Endodermal cell (in vitro differentiated cells): ENCODE data around the gene EFNA2. TPM values are rescaled to one million over a fixed set of nuclear protein-coding genes. Genes with fewer than 3 reads are reported as not detected.

Experiments
- DNase-seq: peaks from one replicate; pipeline ENCODE4 v3.0.0-alpha.2; 2017
- H3K27ac ChIP-seq: 2 replicates; pipeline ENCODE4 v1.5.1; 2013; ENCODE audit warnings: mild to moderate bottlenecking, low read depth, low read length, moderate library complexity
- H3K27me3 ChIP-seq: 2 replicates; pipeline ENCODE4 v1.6.1; 2013; ENCODE audit warnings: mild to moderate bottlenecking, low read length, moderate library complexity; ENCODE audit not compliant: insufficient read depth, control insufficient read depth, poor library complexity, severe bottlenecking
- H3K36me3 ChIP-seq: 2 replicates; pipeline ENCODE4 v1.7.0; 2013; ENCODE audit warnings: mild to moderate bottlenecking, low read length, moderate library complexity; ENCODE audit not compliant: control insufficient read depth, insufficient read depth
- H3K4me1 ChIP-seq: one replicate; pipeline ENCODE4 v1.7.0; 2013; ENCODE audit warnings: low read length; ENCODE audit not compliant: control insufficient read depth, insufficient read depth
- H3K4me3 ChIP-seq: 2 replicates; pipeline ENCODE4 v1.5.1; 2013; ENCODE audit warnings: mild to moderate bottlenecking, low read length, moderate library complexity
- H3K9ac ChIP-seq: 2 replicates; pipeline ENCODE4 v1.6.1; 2013; ENCODE audit warnings: mild to moderate bottlenecking, low read length, moderate library complexity; ENCODE audit not compliant: poor library complexity, severe bottlenecking; ENCODE audit errors: extremely low read depth
- H3K9me3 ChIP-seq: 2 replicates; pipeline ENCODE4 v1.6.1; 2013; ENCODE audit warnings: mild to moderate bottlenecking, low read length, moderate library complexity; ENCODE audit not compliant: control insufficient read depth
- H3K27ac Mint-ChIP-seq: 2 replicates; pipeline ENCODE4 v1.8.0; 2020; ENCODE audit warnings: mixed read lengths
- H3K27me3 Mint-ChIP-seq: 2 replicates; pipeline ENCODE4 v1.8.0; 2021; ENCODE audit warnings: mild to moderate bottlenecking, mixed read lengths; ENCODE audit not compliant: insufficient read depth
- H3K36me3 Mint-ChIP-seq: 2 replicates; pipeline ENCODE4 v1.8.0; 2020; ENCODE audit warnings: low read depth, mixed read lengths
- H3K4me1 Mint-ChIP-seq: 2 replicates; pipeline ENCODE4 v1.8.0; 2020; ENCODE audit warnings: mixed read lengths
- H3K4me3 Mint-ChIP-seq: 2 replicates; pipeline ENCODE4 v1.8.0; 2020; ENCODE audit warnings: mild to moderate bottlenecking, moderate library complexity, mixed read lengths
- H3K9me3 Mint-ChIP-seq: 2 replicates; pipeline ENCODE4 v1.8.0; 2020; ENCODE audit warnings: mild to moderate bottlenecking, mixed read lengths
- WGBS, 2 experiments: methylation state at CpG; one replicate each; pipeline versions ENCODE4 v1.1.5 to v1.1.7; 2013; ENCODE audit warnings: missing lambda C conversion rate in 2 of 2, mixed read lengths in 1 of 2; ENCODE audit not compliant: insufficient coverage in 1 of 2, insufficient read length in 1 of 2; 5-methylcytosine and 5-hydroxymethylcytosine counted together
- total RNA-seq, 2 donors: library from RNA; stranded (reverse); fragmentation: NEBNext Ultra II Directional in 1 of 2; extraction: Animal tissue kit (Norgen Biotek cat#: 25700) in 1 of 2; gene quantifications; 2 replicates in 1 of 2; 3 replicates in 1 of 2; pipeline ENCODE4 v1.2.1, GENCODE V29; 2021
- TF ChIP-seq, protein P1 (sequence below): fragments of 200-600 bp; sonication (generic); conservative IDR thresholded peaks from 2 replicates; pipeline ENCODE4 v1.5.0; 2021; ENCODE audit warnings: antibody characterized with exemption, mild to moderate bottlenecking

EFNA2 gene
- total RNA-seq, 2 donors from 2014 or later: 28.6 to 30.7 TPM

GRCh38 chr19:1349211-1349610 is 63.5 kb downstream of the EFNA2 start:
- H3K4me3 ChIP-seq: no peak overlapping the region
- no peaks in the 10 kb centered on the region for H3K4me1 Mint-ChIP-seq
- H3K4me3 Mint-ChIP-seq: no peak overlapping the region
- H3K27me3 Mint-ChIP-seq: no peaks in the 10 kb centered on the region
- no peak overlapping the region for H3K27ac ChIP-seq
- no peak for DNase-seq
- H3K9me3 ChIP-seq: no peaks in the 10 kb centered on the region
- no peaks in the 10 kb centered on the region for H3K4me1 ChIP-seq
- H3K36me3 Mint-ChIP-seq: no peaks in the 10 kb centered on the region
- WGBS, 2 experiments: 88 to 94% methylated on average over 17 to 18 of the region's 18 CpGs
- H3K27ac Mint-ChIP-seq: no peak overlapping the region
- H3K9ac ChIP-seq: no peak overlapping the region
- TF ChIP-seq, protein P1, sequence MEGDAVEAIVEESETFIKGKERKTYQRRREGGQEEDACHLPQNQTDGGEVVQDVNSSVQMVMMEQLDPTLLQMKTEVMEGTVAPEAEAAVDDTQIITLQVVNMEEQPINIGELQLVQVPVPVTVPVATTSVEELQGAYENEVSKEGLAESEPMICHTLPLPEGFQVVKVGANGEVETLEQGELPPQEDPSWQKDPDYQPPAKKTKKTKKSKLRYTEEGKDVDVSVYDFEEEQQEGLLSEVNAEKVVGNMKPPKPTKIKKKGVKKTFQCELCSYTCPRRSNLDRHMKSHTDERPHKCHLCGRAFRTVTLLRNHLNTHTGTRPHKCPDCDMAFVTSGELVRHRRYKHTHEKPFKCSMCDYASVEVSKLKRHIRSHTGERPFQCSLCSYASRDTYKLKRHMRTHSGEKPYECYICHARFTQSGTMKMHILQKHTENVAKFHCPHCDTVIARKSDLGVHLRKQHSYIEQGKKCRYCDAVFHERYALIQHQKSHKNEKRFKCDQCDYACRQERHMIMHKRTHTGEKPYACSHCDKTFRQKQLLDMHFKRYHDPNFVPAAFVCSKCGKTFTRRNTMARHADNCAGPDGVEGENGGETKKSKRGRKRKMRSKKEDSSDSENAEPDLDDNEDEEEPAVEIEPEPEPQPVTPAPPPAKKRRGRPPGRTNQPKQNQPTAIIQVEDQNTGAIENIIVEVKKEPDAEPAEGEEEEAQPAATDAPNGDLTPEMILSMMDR: no peak
- no peaks in the 10 kb centered on the region for H3K36me3 ChIP-seq
- no peaks in the 10 kb centered on the region for H3K9me3 Mint-ChIP-seq
- H3K27me3 ChIP-seq: no peaks in the 10 kb centered on the region

DNA sequence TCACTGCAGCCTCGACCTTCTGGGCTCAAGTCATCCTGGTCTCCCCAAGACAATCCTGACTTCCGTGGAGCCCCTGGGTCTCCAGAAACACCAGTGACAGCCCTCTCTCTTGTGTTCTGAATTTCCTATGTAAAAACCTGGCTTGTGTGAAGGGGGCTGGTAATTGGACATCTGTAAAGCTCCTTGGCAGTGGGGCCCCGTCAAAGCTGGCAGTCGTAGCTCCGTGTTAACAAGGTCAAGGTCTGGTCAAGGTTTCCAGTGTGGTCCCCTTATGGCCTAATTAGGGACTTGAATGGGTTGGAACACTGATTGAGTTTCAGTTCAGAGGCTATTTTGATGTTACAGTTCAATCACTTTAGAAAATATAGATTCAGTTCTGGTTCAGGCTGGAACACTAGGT is 65.2 kb downstream of the EFNA2 start:
- TF ChIP-seq, protein P1: no peak
- no peak overlapping the region for H3K27ac ChIP-seq
- peaks cover 2% of the 10 kb centered on the region for H3K4me1 ChIP-seq
- WGBS, 2 experiments: 82 to 85% methylated on average over 2 to 5 of the region's 5 CpGs
- no peaks in the 10 kb centered on the region for H3K27me3 ChIP-seq
- no peaks in the 10 kb centered on the region for H3K36me3 ChIP-seq
- H3K9me3 ChIP-seq: no peaks in the 10 kb centered on the region
- no peak overlapping the region for H3K27ac Mint-ChIP-seq
- H3K9me3 Mint-ChIP-seq: no peaks in the 10 kb centered on the region
- DNase-seq: no peak
- H3K4me1 Mint-ChIP-seq: peaks cover 6% of the 10 kb centered on the region
- H3K4me3 Mint-ChIP-seq: no peak overlapping the region
- no peaks in the 10 kb centered on the region for H3K27me3 Mint-ChIP-seq
- no peak overlapping the region for H3K9ac ChIP-seq
- H3K36me3 Mint-ChIP-seq: no peaks in the 10 kb centered on the region
- no peak overlapping the region for H3K4me3 ChIP-seq

Other genes starting within 250 kb of the EFNA2 start
- gene ABCA7, start 245.8 kb upstream of the EFNA2 start, total RNA-seq: 10 to 100 TPM; 67.2 to 68.7 TPM
- 10 to 100 TPM; 14.8 to 17.1 TPM for gene ARHGAP45, start 218.7 kb upstream of the EFNA2 start, total RNA-seq
- gene POLR2E, start 190.5 kb upstream of the EFNA2 start, total RNA-seq: 100 to 1,000 TPM; 225 to 254 TPM
- gene GPX4, start 181.9 kb upstream of the EFNA2 start, total RNA-seq: 100 to 1,000 TPM; 331 to 449 TPM
- 10 to 100 TPM; 43.3 to 50.4 TPM for gene SBNO2, start 111.6 kb upstream of the EFNA2 start, total RNA-seq
- 10 to 100 TPM; 78.8 to 81.4 TPM for gene STK11, start 80.1 kb upstream of the EFNA2 start, total RNA-seq
- 10 to 100 TPM; 21.5 to 28.5 TPM for gene CBARP, start 47.9 kb upstream of the EFNA2 start, total RNA-seq
- 100 to 1,000 TPM; 144 to 159 TPM for gene ATP5F1D, start 44.1 kb upstream of the EFNA2 start, total RNA-seq
- 100 to 1,000 TPM; 183 to 185 TPM for gene MIDN, start 37.3 kb upstream of the EFNA2 start, total RNA-seq
- 100 to 1,000 TPM; 282 to 301 TPM for gene CIRBP, start 16.5 kb upstream of the EFNA2 start, total RNA-seq
- 10 to 100 TPM; 45.1 to 46.0 TPM for gene FAM174C, start 10.3 kb upstream of the EFNA2 start, total RNA-seq
- 10 to 100 TPM; 57.0 to 62.5 TPM for gene NDUFS7, start 98.0 kb downstream of the EFNA2 start, total RNA-seq
- gene GAMT, start 115.7 kb downstream of the EFNA2 start, total RNA-seq: 10 to 100 TPM; 38.4 to 49.6 TPM
- gene DAZAP1, start 121.7 kb downstream of the EFNA2 start, total RNA-seq: 100 to 1,000 TPM; 154 to 179 TPM
- gene RPS15, start 152.5 kb downstream of the EFNA2 start, total RNA-seq: 1,000 to 10,000 TPM; 1,298 to 1,321 TPM
- gene APC2, start 164.2 kb downstream of the EFNA2 start, total RNA-seq: under 1 TPM; 0.38 to 0.57 TPM
- gene C19orf25, start 193.3 kb downstream of the EFNA2 start, total RNA-seq: 10 to 100 TPM; 40.0 to 51.1 TPM
- 10 to 100 TPM; 25.2 to 31.6 TPM for gene PCSK4, start 204.5 kb downstream of the EFNA2 start, total RNA-seq
- 10 to 100 TPM; 24.7 to 49.4 TPM for gene REEP6, start 205.3 kb downstream of the EFNA2 start, total RNA-seq
- 1 to 10 TPM; 4.1 to 4.8 TPM for gene ADAMTSL5, start 227.1 kb downstream of the EFNA2 start, total RNA-seq
- gene PLK5, start 238.2 kb downstream of the EFNA2 start, total RNA-seq: under 1 TPM in 1 of 2 donors, not detected in 1; 0.48 TPM